ENCODE measurements around the gene LLGL2.
A peak's percentile ranks its signal among the peaks of the same experiment; 100 is the strongest.

The LLGL2 gene

GRCh38 chr17:75492555-75493168 lies 32.8 kb upstream of the LLGL2 start:
- DNase-seq (ENCODE audit: low spot score) = no peak

- no peak for DNase-seq (ENCODE audit: low spot score)
Measured at GRCh38 chr17:75493476-75494129, 31.9 kb upstream of the LLGL2 start.

GRCh38 chr17:75494326-75494877 lies 31.1 kb upstream of the LLGL2 start:
- no peak for DNase-seq (ENCODE audit: low spot score)

- no peak for DNase-seq (ENCODE audit: low spot score)
Measured at GRCh38 chr17:75496005-75496404, 29.5 kb upstream of the LLGL2 start.

- DNase-seq (ENCODE audit: low spot score) = no peak
Measured at GRCh38 chr17:75498039-75498725, 27.3 kb upstream of the LLGL2 start.

GRCh38 chr17:75498726-75499213 lies 26.7 kb upstream of the LLGL2 start:
- DNase-seq (ENCODE audit: low spot score) = no peak

- no peak for DNase-seq (ENCODE audit: low spot score)
Measured at GRCh38 chr17:75499313-75500022, 26.0 kb upstream of the LLGL2 start.

- DNase-seq (ENCODE audit: low spot score) = no peak
Measured at GRCh38 chr17:75500419-75501216, 24.9 kb upstream of the LLGL2 start.

GRCh38 chr17:75501378-75502071 lies 24.0 kb upstream of the LLGL2 start:
- DNase-seq (ENCODE audit: low spot score) = no peak

- no peak for DNase-seq (ENCODE audit: low spot score)
Measured at GRCh38 chr17:75502072-75502720, 23.3 kb upstream of the LLGL2 start.

GRCh38 chr17:75502721-75503329 lies 22.7 kb upstream of the LLGL2 start:
- no peak for DNase-seq (ENCODE audit: low spot score)

GRCh38 chr17:75503337-75503950 lies 22.1 kb upstream of the LLGL2 start:
- DNase-seq (ENCODE audit: low spot score) = no peak

- DNase-seq (ENCODE audit: low spot score) = no peak
Measured at GRCh38 chr17:75503976-75504346, 21.5 kb upstream of the LLGL2 start.

- DNase-seq (ENCODE audit: low spot score) = peak; percentile 66
Measured at GRCh38 chr17:75504347-75505151, 20.9 kb upstream of the LLGL2 start.

GRCh38 chr17:75505152-75505409 lies 20.4 kb upstream of the LLGL2 start:
- no peak for DNase-seq (ENCODE audit: low spot score)

GRCh38 chr17:75505640-75506039 lies 19.9 kb upstream of the LLGL2 start:
- no peak for DNase-seq (ENCODE audit: low spot score)

GRCh38 chr17:75506134-75506533 lies 19.4 kb upstream of the LLGL2 start:
- no peak for DNase-seq (ENCODE audit: low spot score)

- no peak for DNase-seq (ENCODE audit: low spot score)
Measured at GRCh38 chr17:75506888-75507287, 18.6 kb upstream of the LLGL2 start.

Data from AG08396 (cell line).